NCI-H526 treated with DMSO at 0.1 percent for 48 hours (cell line): ENCODE measurements around the gene TFPI.
"Not testable (repeated sequence)": the region's sequence is repeated elsewhere in the genome, so short reads cannot be mapped to it uniquely, and the experiment has no call there.

Experiments
- DNase-seq: peaks from one replicate; lab custom pipeline; 2025; lab: John Stamatoyannopoulos, UW

TFPI gene

DNA sequence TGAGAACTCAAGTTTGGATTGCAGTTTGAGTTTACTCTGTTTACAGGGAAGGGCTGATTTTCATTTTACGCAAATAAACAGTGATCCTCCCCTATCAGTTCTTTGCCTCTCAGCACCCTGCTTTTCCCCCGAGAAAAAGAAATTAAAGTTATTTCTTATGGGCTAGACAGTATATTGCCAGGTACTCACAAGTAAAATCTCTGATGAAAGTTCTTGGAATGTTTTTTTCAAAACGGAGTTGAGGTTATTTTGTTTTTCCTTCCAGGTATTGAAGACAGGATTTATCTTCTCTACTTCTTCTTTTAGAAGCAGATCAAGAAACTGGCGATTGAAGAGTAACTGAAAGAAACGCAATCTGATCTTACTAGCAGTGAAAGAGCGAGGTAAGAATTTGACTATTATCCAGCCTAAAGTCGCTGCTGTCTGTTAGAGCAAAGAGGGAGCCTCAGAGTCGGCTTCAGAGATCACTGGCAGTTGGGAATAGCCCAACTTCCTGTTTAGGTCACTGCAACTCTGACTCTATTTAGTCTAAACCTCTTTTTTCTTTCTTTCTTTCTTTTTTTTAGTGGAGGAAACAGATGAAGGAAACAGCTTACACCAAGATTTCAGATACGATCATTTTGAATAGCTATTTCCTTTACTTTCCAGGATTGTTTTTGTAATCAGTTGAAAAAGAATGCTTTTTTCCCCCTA lies at the start of gene TFPI:
Gene TFPI, minus strand, starts transcription at position 425 of the 693 bp plus-strand sequence. CDS start 50,667 bp downstream, outside the sequence.
- peak; percentile 80 for DNase-seq

DNA sequence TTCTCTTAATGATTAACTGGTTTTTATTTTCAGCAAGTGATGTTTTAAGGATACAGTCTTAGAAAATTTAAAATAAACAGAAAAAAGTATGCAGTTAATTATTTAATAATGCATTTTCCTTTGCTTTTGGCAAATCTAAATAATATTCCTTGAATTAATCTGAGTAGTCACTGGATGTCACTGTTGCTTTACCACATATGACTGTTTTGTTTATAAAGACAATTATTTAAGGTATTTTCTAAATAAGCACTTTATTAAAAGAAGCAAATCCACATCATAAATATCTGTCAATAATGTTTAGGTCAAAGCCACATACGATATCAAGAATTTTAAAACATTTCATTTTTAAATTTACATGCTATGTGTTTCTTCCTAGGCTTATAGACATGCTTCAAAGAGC lies 40.6 kb upstream of the TFPI start:
- no peak for DNase-seq

DNA sequence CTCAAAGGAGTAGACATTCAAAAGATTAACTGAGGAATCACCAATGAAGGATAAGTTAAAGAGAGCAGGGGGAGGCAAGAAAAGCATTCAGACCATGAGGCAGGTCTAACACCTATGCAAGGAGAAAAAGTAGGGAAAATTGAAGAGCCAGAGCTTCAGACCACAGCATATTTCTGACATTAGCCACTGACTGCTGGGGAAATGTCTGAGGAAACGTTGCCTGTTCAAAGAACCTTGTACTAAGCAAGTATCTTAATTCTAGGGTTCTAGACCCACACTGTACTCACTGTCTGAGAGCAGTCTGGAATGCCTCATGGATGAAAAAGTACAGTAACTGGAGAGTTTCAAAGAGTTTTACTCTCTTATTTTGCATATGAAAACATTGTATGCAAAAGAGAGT lies 39.5 kb upstream of the TFPI start:
- DNase-seq, result no peak

DNA sequence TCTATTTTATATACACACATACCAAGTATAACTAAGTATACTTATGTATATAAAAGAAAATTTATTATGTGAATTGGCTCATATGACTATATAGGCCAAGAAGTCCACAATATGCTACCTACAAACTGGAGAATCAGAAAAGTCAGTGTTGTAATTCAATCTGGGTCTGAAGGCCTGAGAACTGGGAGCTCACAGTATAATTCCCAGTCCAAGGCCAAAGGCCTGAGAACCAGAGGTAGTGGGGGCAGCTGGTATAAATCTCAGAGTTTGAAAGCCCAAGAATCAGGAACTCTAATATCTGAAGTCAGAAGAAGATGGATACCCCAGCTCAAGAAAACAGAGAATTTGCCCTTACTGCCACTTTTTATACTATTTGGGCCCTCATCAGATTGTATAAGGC lies 38.9 kb upstream of the TFPI start:
- DNase-seq, result no peak

DNA sequence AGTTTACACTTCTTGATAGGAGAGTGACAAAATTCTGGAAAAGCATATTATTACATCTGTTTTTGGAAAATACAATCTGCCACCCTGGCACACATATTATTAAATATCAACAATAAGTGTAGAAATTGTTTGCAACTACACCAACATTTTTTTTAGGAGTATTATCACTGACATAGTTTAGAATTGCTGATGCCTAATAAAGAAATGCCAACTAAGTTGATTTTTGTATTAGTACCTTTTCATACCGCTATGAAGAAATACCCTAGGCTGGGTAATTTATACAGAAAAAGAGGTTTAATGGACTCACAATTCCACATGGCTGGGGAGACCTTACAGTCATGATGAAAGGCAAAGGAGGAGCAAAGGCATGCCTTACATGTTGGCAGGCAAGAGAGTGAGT lies 35.9 kb upstream of the TFPI start:
- DNase-seq, result no peak

DNA sequence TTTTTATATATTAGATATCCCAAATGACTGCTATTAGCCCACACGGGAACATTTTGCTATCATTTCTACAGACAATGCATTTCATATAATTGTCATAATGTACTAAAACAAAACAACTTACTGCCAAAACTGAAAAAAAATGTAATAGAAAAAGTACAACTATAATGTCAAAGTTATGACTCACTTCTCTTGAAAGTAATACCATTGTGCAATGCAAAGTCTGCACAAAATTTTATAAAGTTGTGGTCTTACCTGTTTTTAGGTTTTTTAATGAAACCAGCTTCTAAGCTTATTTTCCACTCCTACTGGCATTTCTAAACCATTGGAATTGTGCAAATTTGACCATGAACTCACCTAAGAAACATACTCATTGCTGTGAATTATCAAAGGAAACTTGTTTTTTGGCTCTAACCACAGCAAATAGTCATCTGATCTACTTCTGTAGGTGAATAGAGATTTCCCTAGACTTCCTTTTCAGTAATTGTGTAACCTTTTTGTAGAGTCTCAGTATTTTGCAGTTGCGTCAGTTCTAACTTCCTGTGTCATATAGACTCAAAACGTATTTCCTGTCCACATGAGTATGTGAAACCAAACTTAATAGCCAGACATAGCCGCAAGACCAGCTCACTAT lies 31.9 kb upstream of the TFPI start:
- DNase-seq, result no peak

DNA sequence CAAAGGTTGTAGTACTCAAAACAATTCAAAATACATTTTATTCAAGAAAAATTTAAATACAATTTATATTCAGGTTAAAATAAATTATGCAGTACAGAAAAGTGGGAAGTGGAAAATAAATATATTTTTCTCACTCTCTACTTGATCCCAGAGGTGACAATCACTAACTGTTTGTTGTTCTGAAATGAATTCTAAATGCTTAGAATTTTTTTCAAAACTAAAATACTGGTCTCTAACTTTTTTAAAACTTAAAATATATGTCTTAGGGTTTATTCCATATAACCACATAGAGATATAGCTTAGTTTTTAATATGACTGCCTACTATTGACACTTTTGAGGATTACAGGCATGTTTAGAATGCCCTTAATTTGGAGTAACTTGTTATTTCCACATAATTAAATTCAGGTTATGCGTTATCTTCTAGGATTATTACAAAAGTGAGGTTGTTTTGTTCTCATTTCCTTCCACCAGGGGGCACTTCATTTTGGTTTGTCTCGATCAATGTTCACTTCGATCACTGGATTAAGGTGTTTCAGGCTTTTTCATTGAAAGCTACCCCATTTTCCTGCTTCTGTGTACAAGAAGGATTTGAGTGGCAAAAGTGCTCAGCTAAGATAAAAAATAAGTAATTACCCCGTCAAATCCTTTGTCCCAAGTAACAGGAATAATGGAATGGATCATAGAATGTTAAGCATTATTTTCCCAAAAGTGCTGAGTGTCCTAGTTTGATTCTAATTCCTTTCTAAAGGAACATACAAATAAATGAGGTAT lies 27.1 kb upstream of the TFPI start:
- peak; percentile 44 for DNase-seq

DNA sequence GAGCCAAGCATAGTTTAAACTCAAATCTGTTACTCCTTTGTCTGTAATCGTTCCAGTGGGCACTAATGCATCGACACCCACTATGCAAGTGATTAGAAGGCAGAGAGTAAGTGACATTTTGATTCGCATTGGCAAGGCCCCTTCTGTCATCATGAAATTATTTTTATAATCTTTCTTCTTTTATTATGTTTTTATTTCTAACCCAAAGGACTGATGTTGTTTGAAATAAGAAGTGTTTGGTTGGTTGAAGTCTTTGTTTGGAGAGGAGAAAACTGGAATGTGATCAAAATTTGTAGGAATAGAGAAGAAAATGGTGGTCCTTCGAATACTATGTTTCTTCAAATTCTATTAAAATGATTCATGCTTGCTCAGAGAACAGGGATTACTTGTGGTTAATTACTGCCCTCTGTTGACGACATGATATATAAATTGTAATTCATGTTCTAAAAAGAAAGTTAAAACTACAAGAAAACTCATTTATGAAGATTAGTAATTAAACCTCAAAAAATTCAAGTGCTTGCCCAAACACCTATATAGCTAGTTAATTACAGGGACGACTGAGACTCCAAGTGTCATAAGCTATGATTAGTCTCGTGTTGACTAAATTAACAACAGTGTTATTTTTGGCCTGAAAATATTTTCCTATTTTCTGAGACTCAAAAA lies 26.4 kb upstream of the TFPI start:
- DNase-seq, result peak; percentile 32

DNA sequence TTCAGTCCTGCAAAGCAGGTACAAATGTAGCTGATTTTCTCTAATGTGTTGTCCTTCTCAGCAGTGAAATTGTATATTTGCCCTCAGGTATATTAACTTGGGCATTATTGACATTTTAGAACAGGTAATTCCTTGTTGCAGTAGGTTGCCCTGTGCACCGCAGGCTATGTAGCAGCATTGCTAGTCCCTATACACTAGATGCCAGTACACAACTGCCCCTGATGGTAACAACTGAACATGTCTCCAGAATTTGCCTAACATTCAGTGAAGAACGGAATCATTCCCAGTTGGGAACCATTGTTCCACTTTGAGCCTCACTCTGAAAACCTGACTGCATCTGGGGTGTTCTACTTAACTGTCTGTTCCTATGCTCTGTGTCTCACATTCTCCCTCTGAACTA lies 23.1 kb upstream of the TFPI start:
- no peak for DNase-seq

DNA sequence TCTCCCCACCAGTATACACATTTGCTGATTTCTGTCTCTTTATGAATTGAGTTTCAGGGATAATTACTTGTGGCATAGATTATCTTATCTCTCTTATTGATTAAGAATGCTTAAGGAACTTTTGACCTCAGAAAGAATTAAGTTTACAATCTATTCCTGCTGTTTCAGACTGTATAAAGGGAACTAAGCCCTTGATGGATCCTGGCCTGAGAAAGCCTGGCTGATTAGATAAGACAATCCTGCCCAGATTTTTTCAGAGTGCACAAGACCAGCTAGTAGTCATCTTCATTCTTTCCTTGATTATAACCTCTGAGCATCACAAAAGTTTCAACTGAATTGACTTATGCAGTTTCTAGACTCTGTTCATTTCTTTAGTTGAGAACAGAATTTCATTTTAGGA lies 22.7 kb upstream of the TFPI start:
- DNase-seq, result no peak

DNA sequence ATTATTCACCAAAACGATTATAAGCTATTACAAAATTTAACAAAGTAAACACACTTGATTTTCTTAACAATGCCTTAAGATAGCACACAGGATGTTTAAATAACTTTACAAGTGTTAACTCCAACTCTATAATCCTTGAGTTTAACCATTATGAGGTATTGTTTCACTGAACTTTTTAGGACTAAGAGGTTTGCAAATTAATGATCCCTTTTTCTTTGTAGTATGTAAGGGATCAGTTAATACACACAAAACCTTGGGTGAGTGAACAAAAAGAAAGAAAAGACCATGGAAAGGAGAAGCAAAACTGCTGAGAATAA lies 21.5 kb upstream of the TFPI start:
- DNase-seq, result no peak

DNA sequence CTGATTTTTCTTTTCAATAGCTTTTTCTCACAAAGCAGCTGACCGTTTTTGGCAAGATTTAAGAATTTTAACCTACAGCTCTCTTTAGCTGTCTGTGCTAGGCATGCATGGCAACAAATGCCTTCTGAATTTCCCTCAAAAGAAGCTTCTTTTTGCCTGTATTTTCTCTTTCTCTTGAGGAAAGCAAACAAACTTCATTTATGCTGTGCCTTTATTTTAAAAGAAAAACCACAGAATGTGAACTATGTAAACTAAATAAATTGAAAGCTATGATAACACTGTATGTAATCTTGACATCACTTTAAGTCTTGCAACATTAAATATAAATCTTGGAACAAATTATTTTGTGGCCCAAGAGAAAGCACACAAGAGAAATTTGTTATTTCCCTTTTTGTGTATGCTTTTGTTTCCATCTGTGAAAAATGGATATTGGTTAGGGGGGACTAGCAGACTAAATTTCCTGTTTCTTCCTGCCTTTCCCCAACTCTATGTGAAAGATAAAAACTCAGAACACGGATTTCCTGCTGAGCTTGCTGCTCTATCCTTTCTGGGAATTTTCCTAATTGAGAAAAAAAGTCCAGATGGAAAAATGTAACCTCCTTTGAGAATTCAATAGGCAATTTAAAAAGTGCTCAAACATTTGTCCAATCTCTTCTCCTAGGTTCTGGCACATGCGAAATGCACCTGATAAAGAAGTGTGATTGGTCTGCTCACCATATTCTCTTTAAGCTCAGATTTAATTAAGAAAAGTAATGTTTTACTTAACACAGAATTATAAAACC lies 20.9 kb upstream of the TFPI start:
- no peak for DNase-seq

DNA sequence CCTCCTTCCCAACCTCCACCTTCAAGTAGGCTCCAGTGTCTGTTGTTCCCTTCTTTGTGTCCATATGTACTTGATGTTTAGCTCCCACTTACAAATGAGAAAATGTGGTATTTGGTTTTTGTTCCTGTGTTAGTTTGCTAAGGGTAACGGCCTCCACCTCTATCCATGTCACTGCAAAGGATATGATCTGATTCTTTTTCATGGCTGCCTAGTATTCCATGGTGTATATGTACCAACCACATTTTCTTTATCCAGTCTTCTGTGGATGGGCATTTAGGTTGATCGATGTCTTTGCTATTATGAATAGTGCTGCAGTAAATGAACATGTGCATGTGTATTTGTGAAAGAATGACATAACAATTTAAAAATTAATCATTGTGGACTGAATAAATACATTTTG lies 19.5 kb upstream of the TFPI start:
- DNase-seq, result no peak

DNA sequence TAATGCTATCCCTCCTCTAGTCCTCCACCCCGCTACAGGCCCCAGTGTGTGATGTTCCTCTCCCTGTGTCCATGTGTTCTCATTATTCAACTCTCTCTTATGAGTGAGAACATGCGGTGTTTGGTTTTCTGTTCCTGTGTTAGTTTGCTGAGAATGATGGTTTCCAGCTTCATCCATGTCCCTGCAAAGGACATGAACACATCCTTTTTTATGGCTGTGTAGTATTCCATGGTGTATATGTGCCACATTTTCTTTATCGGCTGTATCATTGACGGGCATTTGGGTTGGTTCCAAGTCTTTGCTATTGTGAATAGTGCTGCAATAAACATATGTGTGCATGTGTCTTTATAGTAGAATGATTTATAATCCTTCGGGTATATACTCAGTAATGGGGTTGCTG lies 17.8 kb upstream of the TFPI start:
- not testable (repeated sequence) for DNase-seq

DNA sequence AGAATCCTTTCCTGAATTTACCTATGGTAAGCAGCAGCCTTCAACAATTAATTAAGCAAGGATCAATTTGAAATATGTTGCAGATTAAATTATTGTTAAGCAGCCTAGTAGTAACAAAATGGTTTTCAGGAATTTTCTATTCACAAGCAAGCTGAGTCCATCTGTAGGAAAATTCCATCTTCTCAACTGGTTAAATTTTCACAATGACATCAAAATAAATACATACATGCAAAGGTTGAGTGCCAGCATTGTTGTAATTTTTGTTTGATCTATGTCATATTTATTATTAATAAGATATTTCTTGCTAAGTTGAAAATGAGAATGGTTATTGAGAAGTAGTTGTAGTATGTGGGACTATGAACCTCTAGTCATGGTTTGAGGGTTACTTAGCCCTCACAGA lies 15.3 kb upstream of the TFPI start:
- DNase-seq, result no peak

DNA sequence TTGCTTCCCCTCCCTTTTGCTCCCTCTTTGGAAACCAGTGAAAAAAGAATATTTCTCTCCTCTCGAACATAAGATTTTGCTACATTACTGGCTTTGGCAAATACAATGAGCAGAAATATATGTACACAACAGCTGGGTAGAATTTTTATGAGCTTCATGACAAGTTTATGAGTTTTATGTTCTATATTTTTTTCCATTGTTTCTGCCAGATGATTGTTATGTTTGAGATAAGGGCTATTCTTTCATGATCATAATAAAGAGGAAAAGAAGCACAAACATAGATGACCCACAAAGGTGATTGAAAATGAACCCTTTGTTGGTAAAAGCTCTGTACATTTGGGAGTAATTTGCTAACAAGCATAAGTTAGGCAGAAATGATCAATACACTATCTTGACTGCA lies 14.8 kb upstream of the TFPI start:
- no peak for DNase-seq

DNA sequence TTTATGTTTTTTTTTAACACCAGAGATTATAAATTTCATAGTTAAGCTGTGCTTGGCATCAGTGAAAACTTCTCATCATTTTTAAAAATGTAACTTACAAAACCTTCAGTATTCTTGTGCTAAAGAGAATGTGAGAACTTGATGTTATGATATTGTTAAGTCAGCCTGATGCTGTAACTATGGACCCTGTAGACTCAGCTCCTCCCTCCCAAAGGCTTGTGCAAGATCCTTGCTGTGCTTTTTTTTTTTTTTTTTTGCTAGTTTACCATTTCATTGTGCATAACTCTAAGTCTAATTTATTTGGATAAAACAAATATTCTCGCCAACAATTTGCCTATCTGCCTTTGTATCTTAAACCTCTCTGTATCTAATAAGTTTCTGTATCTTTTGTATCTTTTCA lies 12.9 kb upstream of the TFPI start:
- no peak for DNase-seq

DNA sequence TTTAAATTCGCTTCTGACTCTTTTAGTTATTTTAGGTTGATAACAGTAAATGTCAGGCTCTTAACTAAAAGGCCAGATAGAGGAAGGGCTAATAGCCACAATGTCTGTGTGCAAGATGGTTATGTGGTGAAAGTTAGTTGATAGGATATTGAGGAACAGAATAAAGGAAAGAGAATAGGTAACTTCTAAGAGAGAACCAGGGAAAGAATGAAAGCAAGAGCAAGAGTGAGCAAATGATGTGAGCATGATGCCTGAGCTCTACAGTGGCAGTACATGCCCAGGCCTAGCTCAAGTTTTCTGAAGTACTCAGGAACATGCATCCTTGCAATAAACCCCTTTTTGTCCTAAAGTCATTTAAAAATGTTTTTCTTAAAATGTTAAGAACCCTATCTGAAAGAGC lies 12.5 kb upstream of the TFPI start:
- no peak for DNase-seq

DNA sequence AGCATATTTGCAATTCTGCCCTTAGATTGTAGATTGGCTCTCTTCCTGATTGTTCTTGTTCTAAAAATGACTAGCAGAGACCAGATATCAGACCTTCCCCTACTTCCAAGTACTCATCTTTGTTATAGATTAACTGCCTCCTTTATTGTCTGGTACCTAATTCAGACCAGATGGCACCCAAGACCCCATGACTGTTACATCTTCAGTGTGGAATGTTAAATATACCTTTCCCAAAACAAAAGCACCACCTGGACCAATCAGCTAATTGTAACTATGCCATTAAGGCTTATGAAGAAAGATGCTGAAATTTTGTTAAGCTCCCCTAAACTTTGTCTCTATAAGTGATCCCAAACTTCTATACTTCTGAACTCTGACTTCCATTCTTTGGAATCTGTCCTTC lies 12.0 kb upstream of the TFPI start:
- DNase-seq, result no peak

DNA sequence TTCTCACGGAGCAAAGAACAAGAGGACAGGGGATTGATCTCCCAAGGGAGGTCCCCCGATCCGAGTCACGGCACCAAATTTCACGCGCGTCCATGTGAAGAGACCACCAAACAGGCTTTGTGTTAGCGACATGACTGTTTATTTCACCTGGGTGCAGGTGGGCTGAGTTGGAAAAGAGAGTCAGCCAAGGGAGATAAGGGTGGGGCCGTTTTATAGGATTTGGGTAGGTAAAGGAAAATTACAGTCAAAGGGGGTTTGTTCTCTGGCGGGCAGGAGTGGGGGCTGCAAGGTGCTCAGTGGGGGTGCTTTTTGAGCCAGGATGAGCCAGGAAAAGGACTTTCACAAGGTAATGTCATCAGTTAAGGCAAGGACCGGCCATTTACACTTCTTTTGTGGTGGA lies 11.4 kb upstream of the TFPI start:
- not testable (repeated sequence) for DNase-seq

DNA sequence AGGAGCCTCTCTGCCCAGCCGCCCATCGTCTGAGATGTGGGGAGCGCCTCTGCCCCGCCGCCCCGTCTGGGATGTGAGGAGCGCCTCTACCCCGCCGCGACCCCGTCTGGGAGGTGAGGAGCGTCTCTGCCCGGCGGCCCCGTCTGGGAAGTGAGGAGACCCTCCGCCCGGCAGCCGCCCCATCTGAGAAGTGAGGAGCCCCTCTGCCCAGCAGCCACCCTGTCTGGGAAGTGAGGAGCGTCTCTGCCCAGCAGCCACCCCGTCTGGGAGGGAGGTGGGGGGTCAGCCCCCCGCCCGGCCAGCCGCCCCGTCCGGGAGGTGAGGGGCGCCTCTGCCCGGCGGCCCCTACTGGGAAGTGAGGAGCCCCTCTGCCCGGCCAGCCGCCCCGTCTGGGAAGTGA lies 2.3 kb upstream of the TFPI start:
- not testable (repeated sequence) for DNase-seq

DNA sequence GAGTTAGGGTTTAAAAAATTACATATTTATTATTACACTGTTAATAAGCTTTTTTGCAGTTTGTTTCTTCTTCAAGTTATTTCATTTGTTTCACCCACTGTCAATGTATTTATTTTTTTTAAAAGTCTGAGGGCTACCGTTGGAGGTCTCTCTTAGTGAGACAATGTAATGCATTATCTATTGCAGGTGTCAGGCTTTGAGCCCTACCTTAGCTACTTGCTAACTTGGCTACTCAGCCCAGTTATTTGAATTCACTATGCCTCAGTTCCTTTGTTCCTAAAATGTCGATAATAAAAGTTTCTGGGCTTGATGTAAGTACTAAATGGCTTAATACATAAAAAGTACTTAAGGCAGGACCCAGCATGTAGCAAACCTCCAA lies 458 bp upstream of the TFPI start:
- DNase-seq, result no peak
